ENCODE results near the gene TMEM123. TPM values are rescaled to one million over a fixed set of nuclear protein-coding genes. Genes with fewer than 3 reads are reported as not detected.

Gene TMEM123
- total and polyA plus RNA-seq, 10 of the 15 experiments (the other 5 are each of a cell fraction or from before 2014, with no cell fraction given) = 35.1 to 667 (median 123) TPM

- TF ChIP-seq BCLAF1 (IDR thresholded peaks at IDR 0.05) (no peak), CHD1 (IDR thresholded peaks at IDR 0.05; ENCODE audit: low read depth, low read length) (no peak), ETV6 (conservative IDR thresholded peaks at IDR 0.05 in 1 of 2, IDR thresholded peaks at IDR 0.05 in 1 of 2; ENCODE audit: borderline replicate concordance in 1 of 2, low read depth in 1 of 2) (peak in 1 of 2 experiments; percentile 98; a peak in 2 of 4 replicates), SMAD1 (IDR thresholded peaks at IDR 0.05; ENCODE audit: low read depth, partially characterized antibody) (peak; percentile 84), PBX3 (IDR thresholded peaks at IDR 0.05; ENCODE audit: insufficient replicate concordance, low read depth, low read length) (no peak), ZNF592 (IDR thresholded peaks at IDR 0.05) (no peak), FOXK2 (IDR thresholded peaks at IDR 0.05) (no peak), ASH2L (IDR thresholded peaks at IDR 0.05; ENCODE audit: borderline replicate concordance, low read depth) (no peak), IRF3 (IDR thresholded peaks at IDR 0.05) (no peak), ZBTB11 (CRISPR knock-in tag; IDR thresholded peaks at IDR 0.05) (no peak), TCF3 (IDR thresholded peaks at IDR 0.05; ENCODE audit: borderline replicate concordance, insufficient read depth, low read depth, low read length) (peak; percentile 40; the same call in 1 of the 2 replicates), IKZF2 (IDR thresholded peaks at IDR 0.05) (peak; percentile 93 to 96), NFYB (IDR thresholded peaks at IDR 0.05; ENCODE audit: insufficient read depth, low read depth, low read length) (no peak)
Observed at GRCh38 chr11:102430158-102430836, 22.3 kb downstream of the TMEM123 start (continued).

All from GM12878 (cell line).